Calu3 (cell line): Measurements from ENCODE around the gene PHC2. TPM values are rescaled to one million over a fixed set of nuclear protein-coding genes. Genes with fewer than 3 reads are reported as not detected.

ENCODE experiments used
- BruUV-seq: library from RNA; stranded (reverse); fragments of 400-500 nt; replicated peaks from 2 replicates; lab custom pipeline; 2021; lab: Mats Ljungman, UMichigan
- CTCF ChIA-PET: fragments of 300-600 bp; sonication (Branson Sonifier 250); formaldehyde crosslinking; loops from one replicate; lab custom pipeline; 2022; ENCODE audit warnings: antibody characterized with exemption; lab: Charles Lee
- DNase-seq: peaks from one replicate; pipeline ENCODE4 v3.0.0; 2022
- H3K27ac Mint-ChIP-seq: one replicate; pipeline ENCODE4 v1.8.0; 2022; ENCODE audit warnings: mixed read lengths; ENCODE audit not compliant: unreplicated experiment
- H3K27me3 Mint-ChIP-seq: one replicate; pipeline ENCODE4 v1.8.0; 2022; ENCODE audit warnings: mixed read lengths; ENCODE audit not compliant: unreplicated experiment
- H3K36me3 Mint-ChIP-seq: one replicate; pipeline ENCODE4 v1.8.0; 2022; ENCODE audit warnings: mild to moderate bottlenecking, moderate library complexity, mixed read lengths; ENCODE audit not compliant: insufficient read depth, unreplicated experiment
- H3K4me1 Mint-ChIP-seq: one replicate; pipeline ENCODE4 v1.8.0; 2022; ENCODE audit warnings: mild to moderate bottlenecking, low read depth, mixed read lengths; ENCODE audit not compliant: unreplicated experiment
- H3K4me3 Mint-ChIP-seq: one replicate; pipeline ENCODE4 v1.8.0; 2022; ENCODE audit warnings: mild to moderate bottlenecking, low read depth, moderate library complexity, mixed read lengths; ENCODE audit not compliant: unreplicated experiment
- H3K9me3 Mint-ChIP-seq: one replicate; pipeline ENCODE4 v1.8.0; 2022; ENCODE audit warnings: low read depth, mixed read lengths; ENCODE audit not compliant: unreplicated experiment
- intact Hi-C: fragments of 100-400 bp; cut with micrococcal nuclease; formaldehyde crosslinking; loops from one replicate; pipeline ENCODE4 v1.10.0; 2022; ENCODE audit not compliant: unreplicated experiment
- total RNA-seq: library from RNA; stranded (reverse); gene quantifications from 2 replicates; pipeline ENCODE4 v1.2.3, GENCODE V29; 2022
- TF ChIP-seq, protein P1 (sequence below): fragments of 200-600 bp; IDR thresholded peaks from one replicate; pipeline ENCODE4 v1.8.0; 2022; ENCODE audit warnings: antibody characterized with exemption; ENCODE audit not compliant: unreplicated experiment

Gene PHC2
- total RNA-seq, 1 experiment from 2014 or later, result 59.5 TPM

DNA sequence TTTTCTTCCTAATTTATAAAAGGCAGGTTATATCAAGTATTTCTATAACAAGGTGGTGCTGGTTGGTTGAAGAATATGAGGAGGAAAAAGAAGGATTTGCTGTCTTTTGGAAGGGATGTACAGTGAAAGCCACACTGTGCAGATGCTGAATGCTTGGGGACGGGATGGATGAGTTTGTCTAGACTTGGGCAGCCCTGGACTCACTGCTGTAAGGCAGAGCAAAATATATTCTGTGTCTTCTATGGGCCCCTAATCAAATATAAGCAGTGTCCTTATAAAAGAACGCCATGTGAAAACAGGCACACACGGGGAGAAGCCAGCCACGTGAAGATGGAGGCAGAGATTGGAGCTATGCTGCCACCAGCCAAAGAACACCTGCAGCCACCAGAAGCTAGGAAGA is 47.4 kb downstream of the PHC2 start:
- CTCF ChIA-PET, result no interaction called here
- H3K4me3 Mint-ChIP-seq, result no peak overlapping the region
- H3K27me3 Mint-ChIP-seq, result peaks cover 40% of the 10 kb centered on the region
- no peaks in the 10 kb centered on the region for H3K36me3 Mint-ChIP-seq
- no TSS peak for BruUV-seq
- no peak overlapping the region for H3K27ac Mint-ChIP-seq
- no peaks in the 10 kb centered on the region for H3K9me3 Mint-ChIP-seq
- intact Hi-C loops, result no loop called here
- no peak for DNase-seq
- TF ChIP-seq, protein P1, sequence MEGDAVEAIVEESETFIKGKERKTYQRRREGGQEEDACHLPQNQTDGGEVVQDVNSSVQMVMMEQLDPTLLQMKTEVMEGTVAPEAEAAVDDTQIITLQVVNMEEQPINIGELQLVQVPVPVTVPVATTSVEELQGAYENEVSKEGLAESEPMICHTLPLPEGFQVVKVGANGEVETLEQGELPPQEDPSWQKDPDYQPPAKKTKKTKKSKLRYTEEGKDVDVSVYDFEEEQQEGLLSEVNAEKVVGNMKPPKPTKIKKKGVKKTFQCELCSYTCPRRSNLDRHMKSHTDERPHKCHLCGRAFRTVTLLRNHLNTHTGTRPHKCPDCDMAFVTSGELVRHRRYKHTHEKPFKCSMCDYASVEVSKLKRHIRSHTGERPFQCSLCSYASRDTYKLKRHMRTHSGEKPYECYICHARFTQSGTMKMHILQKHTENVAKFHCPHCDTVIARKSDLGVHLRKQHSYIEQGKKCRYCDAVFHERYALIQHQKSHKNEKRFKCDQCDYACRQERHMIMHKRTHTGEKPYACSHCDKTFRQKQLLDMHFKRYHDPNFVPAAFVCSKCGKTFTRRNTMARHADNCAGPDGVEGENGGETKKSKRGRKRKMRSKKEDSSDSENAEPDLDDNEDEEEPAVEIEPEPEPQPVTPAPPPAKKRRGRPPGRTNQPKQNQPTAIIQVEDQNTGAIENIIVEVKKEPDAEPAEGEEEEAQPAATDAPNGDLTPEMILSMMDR, result no peak
- peaks cover 18% of the 10 kb centered on the region for H3K4me1 Mint-ChIP-seq

DNA sequence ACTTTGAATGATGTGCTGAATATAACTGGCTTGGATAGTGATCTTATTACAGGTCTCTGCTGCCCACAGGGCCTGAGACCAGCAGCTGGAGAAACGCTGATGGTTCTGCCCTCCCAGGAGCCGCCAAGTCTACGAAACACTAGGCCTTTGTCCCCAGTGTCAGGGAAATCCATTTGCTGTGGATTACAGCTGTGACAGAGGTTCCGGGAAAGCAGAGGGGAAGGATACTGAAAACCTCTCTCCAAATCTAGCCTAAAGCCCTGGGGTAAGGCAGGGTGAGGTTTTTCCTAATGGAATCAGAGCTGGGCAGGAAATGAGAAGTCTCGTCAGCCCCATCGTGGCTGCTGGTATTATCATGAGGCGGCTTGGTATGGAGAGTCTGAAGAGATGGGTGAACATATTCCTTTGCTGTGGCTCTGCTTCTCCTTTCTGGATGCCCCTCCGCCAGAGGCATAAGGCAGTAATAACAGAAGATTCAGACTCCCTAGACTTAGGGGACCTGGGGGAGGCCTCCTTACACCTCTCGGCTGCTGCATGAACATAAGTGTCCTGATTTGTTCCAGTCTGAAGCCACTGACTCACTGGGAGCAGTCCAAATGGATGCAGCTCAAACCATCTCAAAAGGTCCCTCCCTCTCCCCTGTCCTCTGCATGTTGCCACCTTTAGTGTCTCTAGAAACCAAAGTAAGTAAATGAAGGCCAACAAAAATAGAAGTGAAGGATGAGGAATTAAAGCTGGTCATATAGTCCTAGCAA is 48.1 kb downstream of the PHC2 start:
- DNase-seq, result no peak
- peaks cover 40% of the 10 kb centered on the region for H3K27me3 Mint-ChIP-seq
- BruUV-seq, result no TSS peak
- H3K4me1 Mint-ChIP-seq, result peaks cover 18% of the 10 kb centered on the region
- H3K27ac Mint-ChIP-seq, result no peak overlapping the region
- no peak overlapping the region for H3K4me3 Mint-ChIP-seq
- no peaks in the 10 kb centered on the region for H3K9me3 Mint-ChIP-seq
- TF ChIP-seq, protein P1, result no peak
- no peaks in the 10 kb centered on the region for H3K36me3 Mint-ChIP-seq
- intact Hi-C loops, result no loop called here
- CTCF ChIA-PET, result no interaction called here

DNA sequence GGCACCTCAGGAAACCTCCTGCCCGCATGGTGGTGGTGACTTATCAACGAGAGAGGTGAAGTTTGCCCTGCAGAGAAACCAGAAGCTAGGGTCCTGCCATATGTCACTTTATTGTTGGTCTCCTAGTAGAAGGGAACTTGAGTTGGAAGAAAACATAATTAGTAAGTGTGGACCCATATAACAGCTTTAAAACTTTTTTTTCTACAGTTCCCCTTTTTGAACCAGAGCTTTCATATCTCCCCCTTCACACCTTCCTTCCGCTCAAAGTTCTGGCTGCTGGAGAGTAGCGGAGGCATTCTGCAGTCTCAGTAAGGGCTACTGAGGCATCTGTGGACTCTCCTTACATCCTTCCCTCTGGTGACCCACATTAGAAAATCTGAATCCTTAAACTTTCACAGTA is 48.9 kb downstream of the PHC2 start:
- intact Hi-C loops, result no loop called here
- H3K4me1 Mint-ChIP-seq, result peaks cover 18% of the 10 kb centered on the region
- BruUV-seq, result no TSS peak
- no peak overlapping the region for H3K27ac Mint-ChIP-seq
- H3K9me3 Mint-ChIP-seq, result no peaks in the 10 kb centered on the region
- no peak overlapping the region for H3K4me3 Mint-ChIP-seq
- no peak for DNase-seq
- TF ChIP-seq, protein P1, result no peak
- CTCF ChIA-PET, result no interaction called here
- peaks cover 40% of the 10 kb centered on the region for H3K27me3 Mint-ChIP-seq
- no peaks in the 10 kb centered on the region for H3K36me3 Mint-ChIP-seq

DNA sequence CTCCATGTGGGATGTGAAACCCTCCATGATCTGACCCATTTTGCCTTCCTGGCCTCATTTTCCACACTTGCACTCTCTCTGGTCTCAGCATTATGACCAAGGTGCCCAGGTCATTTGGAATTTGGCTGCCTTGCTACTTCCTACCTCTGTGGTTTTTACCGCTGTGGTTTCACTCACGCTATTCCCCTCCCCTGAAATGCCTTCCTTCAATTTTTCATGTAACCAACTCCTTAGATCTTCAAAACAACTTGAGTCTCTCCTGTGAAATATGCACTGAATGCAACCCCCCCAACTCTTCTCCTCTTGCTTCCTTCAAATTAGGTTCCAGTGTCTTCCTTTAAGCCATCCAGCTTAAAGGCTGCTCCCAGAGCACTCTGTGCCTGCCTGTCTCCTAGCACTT is 50.1 kb downstream of the PHC2 start:
- no peak for DNase-seq
- CTCF ChIA-PET, result interaction anchor here (0.5 kb wide), 1 partner anchor 539 kb away, joined by 6 read pairs; no protein-coding TSS in a partner anchor
- Mint-ChIP-seq H3K9me3 (no peaks in the 10 kb centered on the region), H3K27ac (no peak overlapping the region), H3K4me1 (peaks cover 18% of the 10 kb centered on the region), H3K36me3 (no peaks in the 10 kb centered on the region), H3K4me3 (no peak overlapping the region), H3K27me3 (peaks cover 40% of the 10 kb centered on the region)
- TF ChIP-seq, protein P1, result no peak
- no TSS peak for BruUV-seq
- intact Hi-C loops, result no loop called here
